Fibroblast of mammary gland (primary cell): Measurements from ENCODE around the gene SLC1A4.

ENCODE experiments used
- DNase-seq: peaks from one replicate; pipeline ENCODE4 v3.0.0-alpha.2; 2010; ENCODE audit warnings: low read depth
- H3K4me3 ChIP-seq: 2 replicates; pipeline ENCODE4 v1.5.1; 2011; ENCODE audit warnings: low read depth, mild to moderate bottlenecking, low read length, moderate library complexity; ENCODE audit not compliant: control insufficient read depth
- CTCF ChIP-seq: conservative IDR thresholded peaks from 2 replicates; pipeline ENCODE4 v1.5.1; 2011; ENCODE audit warnings: low read depth, low read length, inconsistent platforms; ENCODE audit not compliant: control insufficient read depth, insufficient read depth

SLC1A4 gene

GRCh38 chr2:64989126-64989981 lies at the start of gene SLC1A4:
Gene SLC1A4 (plus strand): TSS chr2:64989399. CDS start chr2:64989644, 245 bp downstream.
- H3K4me3 ChIP-seq, result peak within 1 kb of the TSS; percentile 78
- DNase-seq, result peak; percentile 81
- no peak for TF ChIP-seq CTCF

- H3K4me3 ChIP-seq, result no peak overlapping the region
- no peak for TF ChIP-seq CTCF
- no peak for DNase-seq
Measured at GRCh38 chr2:64941143-64941542, 48.1 kb upstream of the SLC1A4 start.

GRCh38 chr2:64941801-64942200 lies 47.4 kb upstream of the SLC1A4 start:
- H3K4me3 ChIP-seq, result no peak overlapping the region
- DNase-seq, result no peak
- TF ChIP-seq CTCF, result no peak

- no peak for TF ChIP-seq CTCF
- no peak overlapping the region for H3K4me3 ChIP-seq
- DNase-seq, result peak; percentile 24
Measured at GRCh38 chr2:64942693-64943092, 46.5 kb upstream of the SLC1A4 start.

- no peak for TF ChIP-seq CTCF
- H3K4me3 ChIP-seq, result no peak overlapping the region
- DNase-seq, result peak; percentile 60
Measured at GRCh38 chr2:64943387-64944150, 45.6 kb upstream of the SLC1A4 start.

- TF ChIP-seq CTCF, result no peak
- H3K4me3 ChIP-seq, result no peak overlapping the region
Measured at GRCh38 chr2:64944484-64944883, 44.7 kb upstream of the SLC1A4 start.

More at GRCh38 chr2:64944484-64944883, 44.7 kb upstream of the SLC1A4 start:
- no peak for DNase-seq
